ENCODE results near the gene RCVRN.
"Not testable (repeated sequence)": the region's sequence is repeated elsewhere in the genome, so short reads cannot be mapped to it uniquely, and the experiment has no call there.

The RCVRN gene

DNA sequence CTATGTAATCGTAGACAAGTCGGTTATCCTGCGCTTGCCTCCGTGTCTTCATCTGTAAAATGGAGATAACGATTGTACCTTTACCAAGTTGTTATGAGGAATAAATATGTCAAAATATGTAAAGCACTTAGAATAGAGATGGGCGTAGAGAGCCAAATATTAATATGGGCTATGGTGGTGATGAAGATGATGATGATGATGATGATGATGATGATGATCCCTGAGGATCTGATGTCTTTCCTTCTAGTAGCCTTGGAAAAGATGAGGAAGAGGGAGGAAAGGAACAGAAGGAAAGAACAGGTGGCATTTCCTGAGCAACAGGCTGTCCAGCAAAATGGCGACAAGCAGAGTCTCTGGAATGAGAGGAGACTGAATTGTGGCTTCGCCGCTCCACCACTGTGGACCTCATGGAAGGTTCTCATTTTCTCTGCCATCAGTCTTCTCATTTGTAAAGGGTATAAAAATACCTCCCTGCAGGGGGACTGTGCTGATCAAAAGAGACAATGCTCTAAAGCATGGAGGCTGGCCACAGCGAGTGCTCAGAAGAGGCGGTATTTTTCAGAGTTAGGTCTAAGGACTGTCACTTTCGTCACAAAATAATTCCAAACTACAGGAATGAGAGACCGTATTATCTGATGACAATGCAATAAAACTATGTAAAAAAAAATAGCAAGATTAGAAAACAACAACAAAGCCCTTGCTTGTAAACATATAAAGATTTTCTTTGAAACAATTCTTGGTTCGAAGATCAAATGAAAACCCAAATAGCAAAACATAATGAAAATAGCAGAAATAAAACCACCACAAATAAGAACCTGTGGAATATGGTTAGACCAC, 17.2 kb upstream of the RCVRN start:
- no peak for DNase-seq (ENCODE audit: low read depth in 2 of 2, low spot score in 1 of 2)

DNA sequence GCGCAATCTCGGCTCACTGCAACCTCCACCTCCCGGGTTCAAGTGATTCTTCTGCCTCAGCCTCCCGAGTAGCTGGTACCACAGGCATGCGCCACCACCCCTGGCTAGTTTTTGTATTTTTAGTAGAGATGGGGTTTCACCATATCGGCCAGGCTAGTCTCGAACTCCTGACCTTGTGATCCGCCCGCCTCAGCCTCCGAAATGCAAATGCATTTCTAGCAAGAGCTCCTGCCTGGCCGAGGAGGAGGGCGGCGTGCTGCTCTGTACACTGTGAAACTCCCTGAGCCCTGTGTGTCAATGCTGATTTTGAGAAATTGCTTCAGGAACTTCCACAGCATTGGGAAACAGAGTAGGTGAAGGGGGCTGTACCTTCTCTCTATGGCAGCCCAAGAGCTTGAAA, 16.1 kb upstream of the RCVRN start:
- not testable (repeated sequence) for DNase-seq (ENCODE audit: low read depth in 2 of 2, low spot score in 1 of 2)

DNA sequence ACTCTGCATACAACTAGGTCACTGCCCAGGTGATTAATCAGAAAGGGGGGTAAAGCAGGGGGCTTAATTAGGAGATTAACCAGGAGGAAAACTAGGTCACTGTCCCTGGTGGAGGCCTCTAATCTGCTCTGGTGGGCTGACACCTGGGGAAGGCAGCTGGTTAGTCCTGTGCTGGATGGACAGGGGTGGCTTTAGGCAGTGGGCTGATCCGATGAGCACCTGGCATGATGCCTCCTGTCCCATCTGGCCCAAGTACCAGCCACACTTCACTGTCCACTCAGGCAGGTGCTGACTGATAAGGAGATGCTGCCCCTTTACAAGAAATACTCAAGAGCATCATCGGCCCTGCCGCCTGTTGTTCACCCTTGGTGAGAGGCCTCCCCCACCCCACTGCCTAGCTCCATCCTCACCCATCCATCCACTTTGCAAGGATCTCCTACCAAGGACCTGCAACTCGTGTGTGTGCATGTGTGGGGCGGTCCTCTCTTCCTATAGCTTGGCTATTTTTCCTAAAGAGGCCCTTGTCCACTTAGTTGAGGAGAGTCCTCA, 13.8 kb upstream of the RCVRN start:
- DNase-seq (ENCODE audit: low read depth in 2 of 2, low spot score in 1 of 2), result no peak

DNA sequence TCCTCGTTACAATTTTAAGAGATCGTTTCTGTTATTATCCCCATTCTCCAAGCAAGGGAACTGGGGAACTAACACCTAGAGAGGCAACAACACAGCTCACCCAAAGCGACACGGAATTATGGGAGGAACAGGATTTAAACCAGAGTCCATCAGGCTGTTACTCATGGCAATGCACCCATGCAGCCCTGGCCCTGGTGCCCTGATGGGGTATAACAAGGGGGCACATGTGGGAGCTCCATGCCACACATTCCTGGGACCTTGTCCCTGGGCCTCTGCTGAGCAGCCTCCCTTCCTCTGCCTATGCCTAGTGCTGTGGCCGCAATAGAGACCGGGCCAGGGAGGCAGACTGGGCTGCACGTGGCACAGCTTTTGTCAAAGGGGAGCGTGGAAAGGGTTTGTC, 13.3 kb upstream of the RCVRN start:
- DNase-seq (ENCODE audit: low read depth in 2 of 2, low spot score in 1 of 2), result no peak

DNA sequence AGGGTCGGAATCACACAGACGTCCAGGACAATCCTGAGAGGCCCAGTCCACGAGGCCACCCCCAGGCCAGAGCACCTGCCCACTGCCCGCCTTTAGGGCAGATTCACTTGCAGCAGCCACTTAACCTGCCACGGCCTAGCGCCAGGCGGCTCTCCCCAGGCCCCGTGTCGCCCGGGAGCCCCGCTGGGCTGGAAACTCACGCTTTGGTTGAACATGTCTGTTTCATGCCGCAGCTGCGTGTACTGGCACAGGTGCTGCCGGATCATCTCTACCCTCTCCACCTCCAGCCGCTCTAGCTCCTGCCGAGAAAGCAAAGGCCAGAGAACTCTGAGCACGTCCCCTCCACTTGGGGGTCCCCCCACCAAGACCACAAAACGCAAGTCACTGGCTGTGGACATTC, 12.7 kb upstream of the RCVRN start:
- no peak for DNase-seq (ENCODE audit: low read depth in 2 of 2, low spot score in 1 of 2)

DNA sequence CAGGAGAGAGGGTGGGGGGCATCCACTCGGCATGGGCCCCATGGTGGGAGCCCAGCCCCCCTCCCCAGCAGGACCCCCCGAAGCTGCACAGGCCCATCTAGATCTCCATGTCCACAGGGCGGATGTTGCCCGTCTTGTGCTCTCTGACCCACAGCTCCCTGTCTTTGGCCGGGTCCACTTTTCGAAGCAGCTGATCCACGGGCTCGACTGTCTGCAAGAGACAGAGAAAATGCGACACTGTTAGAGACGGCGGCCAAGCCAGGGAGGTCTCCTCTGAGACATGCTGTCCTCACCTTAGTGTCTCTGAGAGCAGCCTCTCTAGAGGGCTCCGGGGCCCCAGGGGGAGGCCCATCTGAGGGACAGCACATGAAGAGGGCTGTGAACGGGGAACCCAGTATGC, 12.1 kb upstream of the RCVRN start:
- no peak for DNase-seq (ENCODE audit: low read depth in 2 of 2, low spot score in 1 of 2)

DNA sequence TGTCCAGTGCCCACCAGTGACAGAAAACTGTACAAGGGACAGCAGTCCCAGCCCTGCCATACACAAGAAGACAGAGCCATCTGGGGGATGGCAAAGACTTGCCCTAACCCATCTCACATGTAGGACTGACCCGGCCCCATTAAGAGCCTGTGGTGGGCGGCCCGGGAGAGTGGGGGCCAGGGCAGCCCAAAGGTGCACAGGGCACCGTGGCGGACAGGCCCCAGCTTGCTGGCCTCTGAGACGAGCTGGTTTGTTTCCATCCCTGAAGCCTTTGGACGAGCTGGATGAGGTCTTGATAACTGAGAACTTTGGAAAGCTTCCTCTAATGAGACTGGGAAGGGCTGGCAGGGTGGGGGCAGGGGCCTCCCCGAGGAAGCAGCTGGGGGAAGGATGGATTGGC, 11.0 kb upstream of the RCVRN start:
- no peak for DNase-seq (ENCODE audit: low read depth in 2 of 2, low spot score in 1 of 2)

DNA sequence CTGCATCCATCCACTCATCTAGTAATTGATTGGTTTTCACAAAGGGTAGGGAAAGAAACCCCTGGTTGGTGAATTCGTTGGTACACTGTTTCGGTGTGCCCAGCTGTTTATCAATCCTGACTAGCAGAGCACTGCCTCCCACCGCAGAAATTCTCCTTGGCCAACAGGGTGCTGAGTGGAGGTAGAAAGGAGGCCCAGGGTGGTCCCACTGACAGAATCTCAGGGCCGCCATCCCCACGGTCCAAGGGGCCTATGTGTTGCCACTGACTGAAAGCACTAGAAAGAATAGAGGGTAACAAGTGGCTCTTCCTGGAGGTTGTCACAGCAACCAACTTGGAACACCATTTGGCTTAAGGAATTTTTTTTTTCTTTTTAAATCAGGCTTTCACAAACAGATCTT, 8.4 kb upstream of the RCVRN start:
- DNase-seq (ENCODE audit: low read depth in 2 of 2, low spot score in 1 of 2), result no peak

DNA sequence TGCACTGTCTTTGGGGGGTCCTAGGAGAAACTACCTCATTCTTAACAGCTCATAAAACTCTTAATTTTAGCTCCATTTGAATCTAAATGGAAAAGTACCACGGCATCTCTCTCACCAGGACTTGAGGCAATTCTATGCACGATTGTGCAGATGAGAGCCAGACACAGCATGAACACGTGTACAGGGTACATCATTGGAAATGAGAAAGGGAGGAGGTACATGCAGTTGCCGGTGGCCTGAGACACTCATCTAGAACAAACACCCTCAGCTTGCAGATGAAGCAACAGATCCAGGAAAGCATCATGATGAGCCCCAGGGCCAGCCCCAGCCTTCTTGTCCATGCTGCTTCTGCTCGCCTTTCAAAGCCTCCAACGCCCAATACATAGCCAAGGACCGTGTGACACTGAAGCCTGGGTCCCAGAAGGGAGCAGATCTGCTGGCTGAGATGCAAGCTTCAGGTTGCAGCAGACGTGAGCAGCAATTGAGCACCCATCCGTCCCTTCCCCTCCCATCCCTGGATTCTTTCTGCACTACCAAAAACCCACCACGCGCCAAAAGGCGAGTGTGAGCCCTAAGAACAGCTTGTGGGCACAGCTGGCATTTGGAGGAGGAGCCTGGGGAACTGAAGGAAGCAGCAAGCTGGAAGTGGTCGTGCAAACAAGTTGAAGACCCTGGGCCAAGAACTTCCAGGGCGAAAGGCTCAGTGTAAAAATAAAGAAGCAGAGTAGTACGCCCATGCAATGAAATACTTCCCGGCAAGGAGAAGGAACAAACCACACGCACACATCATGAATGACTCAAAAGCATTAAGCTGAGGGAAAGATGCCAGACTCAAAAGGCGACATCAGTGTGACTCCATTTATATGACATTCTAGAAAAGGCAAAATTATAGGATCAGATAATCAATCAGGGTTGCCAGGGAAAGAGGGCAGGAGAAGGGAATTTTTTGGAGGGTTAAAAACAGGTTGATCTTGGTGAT, 7.3 kb upstream of the RCVRN start:
- DNase-seq (ENCODE audit: low read depth in 2 of 2, low spot score in 1 of 2), result no peak

DNA sequence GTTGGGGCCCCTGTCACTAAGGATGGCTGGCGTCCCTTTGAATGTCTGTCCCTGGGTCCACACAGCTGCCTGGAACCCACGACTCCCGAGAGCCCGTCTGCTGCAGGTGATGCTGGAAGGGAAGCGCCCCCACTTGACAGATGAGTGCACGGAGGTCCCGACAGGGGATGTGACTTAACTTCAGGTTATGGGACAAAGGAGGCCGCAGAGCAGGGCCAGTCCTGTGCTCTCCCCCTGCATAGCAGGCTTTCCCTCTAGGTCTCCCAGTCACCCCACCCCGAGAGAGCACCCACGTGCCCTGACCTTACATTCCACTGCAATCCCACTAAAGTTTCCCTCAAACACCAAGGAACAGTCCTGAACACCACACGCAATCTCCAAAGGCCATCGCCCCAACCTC, 6.0 kb upstream of the RCVRN start:
- DNase-seq (ENCODE audit: low read depth in 2 of 2, low spot score in 1 of 2), result no peak

DNA sequence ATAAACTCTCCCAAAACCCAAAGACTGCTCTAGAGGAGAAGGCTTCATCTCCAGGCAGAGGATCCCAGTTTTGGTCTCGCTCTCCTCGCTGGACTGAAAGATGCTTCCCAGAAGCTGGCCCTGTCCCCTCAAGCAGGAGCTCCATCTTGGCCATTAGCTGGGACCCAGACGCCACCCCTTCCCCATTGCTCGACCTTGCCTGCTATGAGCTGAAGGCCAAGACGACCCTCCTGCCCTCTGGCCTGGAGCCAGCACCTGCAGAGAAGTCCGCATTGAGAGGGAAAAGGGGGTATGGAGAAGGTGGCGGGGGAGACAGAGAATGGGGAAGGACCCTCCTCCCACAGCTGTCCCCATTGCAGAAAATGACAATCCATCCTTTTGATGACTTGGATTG, 3.6 kb upstream of the RCVRN start:
- no peak for DNase-seq (ENCODE audit: low read depth in 2 of 2, low spot score in 1 of 2)

DNA sequence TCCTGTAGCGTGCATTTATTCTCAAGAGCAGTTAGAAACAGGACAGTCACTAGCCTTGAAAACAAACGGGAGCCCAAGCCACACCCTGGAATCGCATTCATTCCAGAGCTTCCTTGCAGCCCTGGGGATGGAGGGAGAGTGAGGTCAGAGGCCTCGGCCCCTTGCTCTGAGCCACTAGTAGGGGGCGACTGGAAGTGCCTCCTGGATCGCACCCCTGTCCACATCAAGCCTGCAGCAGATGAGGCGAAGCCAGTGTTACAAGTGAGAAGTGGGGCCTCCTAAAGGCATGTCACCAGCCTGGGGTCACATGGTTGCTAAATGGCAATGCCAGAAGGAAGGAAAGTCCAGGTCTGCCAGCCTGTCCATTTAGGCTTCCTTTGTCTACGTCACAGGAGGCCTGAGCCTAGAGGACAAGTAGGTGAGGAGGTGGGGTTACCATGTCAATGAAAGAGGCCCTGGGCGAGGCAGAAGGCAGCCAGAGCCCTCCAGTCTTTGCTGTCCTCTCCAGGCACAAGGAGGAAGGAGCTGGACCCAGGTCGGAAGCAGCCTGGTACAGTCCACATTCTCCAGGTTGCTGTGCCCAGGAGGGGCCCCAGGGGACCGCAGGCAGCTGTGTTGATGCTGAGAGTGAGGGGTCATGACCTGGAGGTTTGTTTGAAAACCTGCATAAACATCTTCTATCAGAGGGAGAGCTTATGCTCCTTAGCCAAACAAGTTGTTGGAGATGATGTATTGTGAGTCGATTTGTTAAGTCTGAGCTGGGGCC, 3.0 kb upstream of the RCVRN start:
- no peak for DNase-seq (ENCODE audit: low read depth in 2 of 2, low spot score in 1 of 2)

DNA sequence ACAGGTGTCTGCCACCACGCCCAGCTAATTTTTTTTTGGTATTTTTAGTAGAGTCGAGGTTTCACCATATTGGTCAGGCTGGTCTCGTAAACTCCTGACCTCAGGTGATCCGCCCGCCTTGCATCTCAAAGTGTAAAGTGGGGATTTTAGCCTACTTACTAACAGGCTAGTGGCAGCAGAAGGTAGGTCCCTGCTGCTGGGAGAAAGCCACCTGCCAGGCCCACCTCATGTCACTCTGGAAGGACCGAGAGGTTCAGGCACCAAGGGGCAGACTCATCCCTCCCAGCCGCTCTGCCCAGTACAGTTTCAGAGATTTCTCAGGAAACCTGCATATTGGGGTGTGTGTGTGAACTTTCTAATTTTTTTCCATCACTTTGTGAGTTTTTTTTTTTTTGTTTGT, 2.1 kb upstream of the RCVRN start:
- no peak for DNase-seq (ENCODE audit: low read depth in 2 of 2, low spot score in 1 of 2)

DNA sequence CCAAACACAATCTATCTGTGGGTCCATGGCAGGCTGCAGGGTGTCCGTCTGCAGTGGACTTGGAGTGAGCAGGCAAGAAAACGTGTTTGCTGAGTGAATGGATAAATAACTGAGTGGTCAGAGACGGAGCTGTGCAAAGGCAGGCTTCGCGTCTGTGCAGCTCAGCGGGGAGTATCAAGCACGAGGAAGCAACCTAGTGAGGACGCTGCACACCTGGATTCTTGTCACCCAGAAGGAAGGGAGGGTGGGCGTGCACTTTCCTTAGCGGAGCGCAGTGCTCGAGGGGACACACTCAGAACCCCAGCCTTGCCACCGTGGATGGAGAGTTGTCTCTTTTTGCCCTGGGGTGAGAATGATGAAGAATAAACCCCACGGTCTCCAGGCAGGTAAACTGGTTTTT, 1.5 kb upstream of the RCVRN start:
- DNase-seq (ENCODE audit: low read depth in 2 of 2, low spot score in 1 of 2), result no peak

DNA sequence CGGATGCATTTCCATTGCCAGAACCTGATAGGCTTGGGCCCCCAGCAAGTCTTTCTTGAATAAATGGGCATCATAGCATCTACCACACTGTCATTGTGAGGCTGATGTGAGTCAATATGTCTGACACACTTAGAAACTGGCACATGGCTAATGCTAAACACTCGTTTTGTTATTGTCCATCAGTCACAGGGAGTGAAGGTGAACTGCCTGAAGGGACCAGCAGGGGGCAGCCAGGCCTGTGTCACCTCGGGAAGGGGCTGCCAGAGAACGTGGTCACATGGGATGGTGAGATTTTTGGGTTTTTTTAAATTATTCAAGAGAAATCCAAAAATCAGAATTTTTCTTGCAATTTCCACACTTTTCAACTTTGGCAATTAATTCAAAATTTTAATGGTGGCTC, 831 bp upstream of the RCVRN start:
- DNase-seq (ENCODE audit: low read depth in 2 of 2, low spot score in 1 of 2), result no peak

DNA sequence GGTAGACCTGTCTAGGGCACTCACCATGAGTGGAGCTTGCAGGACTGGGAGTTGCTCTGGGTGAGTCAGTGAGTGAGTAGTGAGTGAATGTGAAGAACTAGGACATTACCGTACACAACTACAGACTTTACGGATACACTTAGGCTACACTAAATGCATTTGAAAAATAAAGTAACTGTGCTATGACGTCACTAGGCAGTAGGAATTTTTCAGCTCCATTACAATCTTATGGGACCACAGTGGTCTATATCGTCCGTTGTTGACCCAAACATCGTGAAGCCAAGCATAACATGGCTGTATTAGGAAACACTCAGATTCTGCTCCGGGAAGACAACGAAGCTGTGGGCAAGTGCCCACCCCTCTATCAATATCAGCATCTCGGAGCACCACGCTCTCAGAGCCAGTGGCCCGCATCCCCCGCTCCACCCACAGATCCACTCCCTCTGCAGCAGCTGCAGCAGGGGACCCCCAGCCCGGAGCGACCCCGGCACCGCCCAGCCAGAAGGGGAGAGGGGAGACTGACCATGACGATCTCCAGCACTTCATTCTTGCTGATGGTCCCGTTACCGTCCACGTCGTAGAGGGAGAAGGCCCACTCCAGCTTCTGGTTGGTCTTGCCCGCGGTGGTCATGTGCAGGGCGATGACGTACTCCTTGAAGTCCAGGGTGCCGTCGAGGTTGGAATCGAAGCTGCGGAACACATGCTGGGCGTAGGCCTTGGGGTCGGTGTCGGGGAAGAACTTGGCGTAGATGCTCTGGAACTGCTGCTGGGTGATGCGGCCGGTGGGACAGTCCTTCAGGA, 594 bp downstream of the RCVRN start:
- no peak for DNase-seq (ENCODE audit: low read depth in 2 of 2, low spot score in 1 of 2)

DNA sequence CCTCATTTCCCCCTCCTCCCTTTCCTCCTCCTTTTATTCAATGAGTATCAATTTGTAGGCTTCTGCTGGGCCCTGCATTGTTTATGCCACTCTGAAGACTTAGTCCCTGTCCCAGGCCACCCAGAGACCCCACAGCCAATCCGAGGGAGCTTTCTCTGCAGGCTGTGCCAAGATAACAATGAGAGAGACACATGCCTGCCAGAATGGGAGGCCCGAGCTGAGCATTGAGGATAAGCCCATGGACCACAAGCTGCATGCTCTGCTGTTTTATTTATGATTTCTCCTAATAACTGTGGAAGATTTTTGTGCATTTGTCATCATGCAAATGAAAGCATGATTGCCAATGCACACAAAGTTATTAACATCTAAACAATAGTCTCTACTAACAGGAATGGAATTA, 3.0 kb downstream of the RCVRN start:
- no peak for DNase-seq (ENCODE audit: low read depth in 2 of 2, low spot score in 1 of 2)

DNA sequence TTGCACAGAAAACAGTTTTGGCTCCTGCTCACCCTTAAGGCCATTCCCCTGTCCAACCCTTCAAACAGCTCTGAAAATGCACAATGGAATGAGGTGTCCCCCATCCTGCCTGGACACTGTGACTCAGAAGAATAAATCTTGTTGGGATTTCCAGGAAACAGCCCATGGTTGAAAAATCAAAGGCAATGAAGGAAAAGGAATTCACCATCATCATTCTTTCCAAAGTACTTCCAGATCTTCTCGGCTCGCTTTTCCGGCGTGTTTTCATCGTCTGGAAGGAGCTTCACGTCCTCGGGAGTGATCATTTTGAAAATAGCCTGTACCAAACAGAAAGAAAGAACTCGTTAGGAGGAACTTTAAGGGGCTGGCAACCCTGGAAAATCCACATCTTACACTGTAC, 4.3 kb downstream of the RCVRN start:
- DNase-seq (ENCODE audit: low read depth in 2 of 2, low spot score in 1 of 2), result no peak

DNA sequence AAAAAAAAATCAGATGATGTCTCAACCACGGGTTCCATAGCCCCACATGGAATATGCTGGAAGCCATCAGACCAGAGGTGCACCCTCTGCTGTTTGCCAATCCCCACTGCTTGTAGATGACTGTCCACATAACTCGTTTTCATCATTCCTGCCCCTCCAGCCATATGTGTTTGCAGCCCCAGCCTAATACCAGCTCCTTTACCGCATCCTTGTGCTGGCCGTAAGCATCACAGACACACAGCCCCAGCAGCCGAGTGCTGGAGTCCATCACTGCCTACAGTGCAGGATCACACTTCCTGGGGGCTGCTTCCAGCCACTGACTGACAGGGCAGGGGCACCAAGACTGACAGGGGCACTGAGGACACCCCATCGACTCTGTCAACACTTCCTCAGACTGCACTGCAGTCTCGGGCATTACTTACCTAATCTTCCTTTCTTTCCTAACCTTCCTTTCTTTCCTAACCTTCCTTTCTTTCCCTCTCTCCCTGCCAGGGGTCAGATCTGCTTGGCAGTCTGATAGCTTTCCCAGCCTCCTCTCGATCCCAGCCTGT, 5.0 kb downstream of the RCVRN start:
- no peak for DNase-seq (ENCODE audit: low read depth in 2 of 2, low spot score in 1 of 2)
